Measurements from ENCODE around the gene DDX41. TPM values are rescaled to one million over a fixed set of nuclear protein-coding genes. Genes with fewer than 3 reads are reported as not detected.

The DDX41 gene
- 52.9 and 63.6 TPM in 2 replicates for total RNA-seq

DNA sequence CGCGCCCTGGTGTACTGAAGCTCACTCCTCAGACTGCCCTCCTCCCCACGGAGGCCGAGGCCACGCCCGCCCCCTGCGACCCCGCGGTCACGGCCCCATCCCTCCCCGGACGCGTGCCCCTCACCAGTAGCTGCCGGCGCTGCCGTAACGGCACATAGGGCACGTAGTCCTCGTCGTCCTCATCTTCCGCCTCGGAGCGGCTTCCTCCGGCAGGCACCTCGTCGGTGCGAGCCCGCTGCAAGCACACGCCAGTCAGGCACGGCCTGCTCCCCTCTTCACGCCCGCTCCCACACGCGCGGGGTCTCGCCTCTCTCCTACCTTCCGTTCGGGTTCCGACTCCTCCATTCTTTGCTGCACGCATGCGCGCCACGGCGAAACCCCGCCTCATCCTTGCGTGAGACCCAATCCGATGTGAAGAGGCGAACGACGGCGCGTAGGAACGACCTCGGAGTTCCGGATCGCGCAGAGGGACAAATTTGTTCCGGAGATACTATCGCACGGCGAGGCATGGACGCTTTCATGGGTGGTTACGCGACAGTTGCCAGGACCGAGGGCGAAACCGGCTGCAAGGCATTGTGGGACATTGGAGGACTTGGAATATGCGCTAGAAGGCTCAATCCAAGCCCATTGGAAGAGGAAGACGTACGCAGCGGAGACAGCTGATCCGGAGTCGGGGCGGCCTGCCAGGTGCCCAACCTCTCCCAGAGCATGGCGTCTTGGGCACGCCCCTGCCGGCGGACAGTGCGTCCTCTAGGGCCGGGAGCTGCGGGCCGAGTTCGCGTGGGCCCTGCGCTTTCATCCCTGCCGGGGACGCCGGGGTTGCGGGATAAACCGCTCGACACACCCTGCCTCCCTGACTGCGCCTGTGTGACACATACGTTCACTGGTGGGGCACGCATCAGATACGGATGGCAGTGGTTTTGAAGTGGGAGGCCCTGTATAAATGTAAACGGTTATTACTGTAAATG is at the start of gene DDX41:
Gene DDX41 (minus strand): TSS at position 361 of the 968 bp plus-strand sequence. CDS start 16 bp downstream, at position 345.

DNA sequence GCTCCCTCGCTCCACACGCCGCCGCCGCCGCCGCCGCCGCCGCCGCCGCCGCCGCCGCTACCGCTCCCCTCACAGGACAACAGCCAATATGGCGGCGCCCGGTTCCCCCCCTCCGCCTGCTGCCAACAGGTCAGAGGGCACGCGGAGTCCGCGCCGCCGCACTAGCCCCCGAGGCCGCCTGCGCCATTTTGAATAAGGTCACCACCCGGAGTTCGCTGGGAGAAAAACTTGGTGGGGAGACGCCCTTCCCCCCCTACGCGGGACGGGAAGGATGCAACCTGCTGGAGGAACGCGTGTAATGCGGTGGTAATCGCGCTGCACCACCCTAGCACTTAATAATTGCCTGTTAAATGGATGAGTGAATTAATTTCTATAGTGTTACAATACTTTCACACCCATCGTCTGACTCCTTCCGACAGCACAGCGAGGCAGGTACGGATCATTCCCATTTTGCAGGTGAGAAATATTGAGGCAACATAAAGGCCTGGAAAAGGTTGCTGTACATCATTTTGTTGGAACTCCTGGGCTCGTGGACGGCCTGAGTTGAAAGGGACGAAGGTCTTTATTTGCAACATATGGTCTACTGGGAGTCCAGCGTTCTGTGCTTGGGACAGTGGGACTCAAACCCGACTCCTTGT is 37.8 kb upstream of the DDX41 start, which contains the start of gene FAM193B:
Gene FAM193B (minus strand): TSS at position 90 of the 638 bp plus-strand sequence. CDS start 105 bp downstream, outside the sequence.

DNA sequence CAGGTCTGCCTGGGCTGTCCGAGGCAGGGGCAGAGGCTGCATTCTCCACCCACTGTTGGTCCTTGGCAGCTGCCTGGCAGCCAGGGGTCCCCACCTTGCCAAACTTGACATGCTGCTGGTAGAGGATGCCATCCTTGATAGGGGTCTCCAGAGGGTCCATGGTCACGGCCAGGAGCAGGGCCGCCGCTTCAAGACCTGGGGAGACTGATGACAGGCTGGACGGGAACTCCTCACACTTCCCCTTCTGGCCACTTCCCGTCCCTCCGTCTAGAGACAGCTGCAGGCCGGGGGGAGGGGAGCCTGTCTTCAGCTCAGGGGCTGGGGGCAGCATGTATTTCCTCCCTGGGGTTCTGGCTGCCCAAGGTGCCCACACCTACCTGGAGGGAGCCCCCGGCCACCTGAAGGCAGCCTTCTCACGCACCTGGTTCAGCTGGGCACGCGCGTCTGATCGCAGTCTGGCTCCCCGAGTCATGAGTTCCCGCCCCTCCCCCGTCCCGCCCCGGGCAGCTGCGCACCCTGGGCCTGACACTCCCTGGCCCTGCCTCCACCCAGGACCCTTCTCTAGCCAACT is 7.3 kb downstream of the DDX41 start, which contains the start of gene DOK3:
Gene DOK3 (minus strand): TSS at position 446 of the 571 bp plus-strand sequence. CDS start 286 bp downstream, at position 160.

DNA sequence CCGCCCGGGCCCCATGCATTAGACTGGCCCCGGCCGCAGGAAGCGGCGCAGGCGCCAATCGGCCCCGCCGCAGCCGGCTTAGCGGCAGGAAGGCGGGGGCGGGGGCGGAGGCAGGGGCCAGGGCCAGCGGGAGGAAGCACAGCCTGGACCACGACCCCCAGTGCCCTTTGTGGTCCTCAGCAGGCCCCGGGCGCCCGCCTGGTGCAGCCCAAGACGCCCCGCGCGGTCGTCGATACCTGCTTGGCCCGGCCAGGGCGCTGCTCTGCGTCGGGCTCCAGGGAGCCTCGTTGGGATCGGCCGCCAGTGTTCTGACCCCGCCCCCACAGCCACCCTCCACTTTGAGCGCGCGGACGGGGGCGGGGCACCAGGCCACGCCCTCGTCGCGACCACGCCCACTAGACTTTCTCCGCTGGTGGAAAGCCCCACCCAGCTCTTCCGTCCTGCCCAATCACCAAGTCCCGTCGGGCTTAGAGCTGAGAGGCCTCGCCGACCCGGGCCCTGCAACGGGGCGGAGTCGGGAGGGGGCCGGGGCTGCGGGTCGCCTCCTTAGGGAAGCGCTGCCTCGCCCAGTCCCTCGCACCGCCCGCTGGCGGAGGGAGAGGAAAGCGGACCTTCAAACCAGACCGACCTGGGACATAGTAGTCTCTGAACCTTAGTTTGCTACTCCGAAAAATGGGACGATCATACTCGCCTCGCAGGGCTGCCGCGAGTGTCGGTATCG is 19.3 kb downstream of the DDX41 start, which contains the start of gene PDLIM7:
Gene PDLIM7 (minus strand): TSS at position 313 of the 721 bp plus-strand sequence. CDS start 1,092 bp downstream, outside the sequence.

DNA sequence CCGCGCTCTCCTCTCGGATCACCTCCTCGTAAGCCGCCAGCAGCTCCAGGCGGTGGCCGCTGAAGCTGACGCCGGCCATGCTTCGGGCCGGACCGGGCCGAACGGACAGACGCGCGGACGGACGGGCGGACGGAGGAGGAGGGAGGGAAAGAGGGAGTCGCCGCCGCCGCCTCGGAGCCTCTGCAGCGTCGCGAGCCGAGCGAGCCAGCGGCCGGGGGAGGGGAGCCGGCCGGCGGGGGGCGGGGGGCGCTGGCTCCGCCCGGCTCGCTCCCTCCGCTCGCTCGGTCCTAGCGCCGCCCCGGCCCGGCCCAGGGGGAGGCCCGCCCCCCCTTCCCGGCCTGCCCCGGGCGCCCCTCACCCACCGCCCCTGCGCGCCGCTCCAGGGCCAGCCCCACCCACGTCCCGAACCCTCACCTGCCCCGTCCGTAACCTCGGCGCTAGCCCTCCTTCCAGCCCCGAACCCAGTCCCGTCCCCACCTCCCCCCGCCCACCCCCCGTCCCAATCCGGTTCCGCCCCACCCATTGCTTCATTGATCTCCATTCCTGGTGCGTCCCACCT is 43.2 kb downstream of the DDX41 start, which contains the start of gene DBN1:
Gene DBN1 (minus strand): TSS at position 192 of the 559 bp plus-strand sequence. CDS start 113 bp downstream, at position 79.

Other genes starting within 250 kb of the DDX41 start
- gene RAB24, start 213.2 kb downstream of the DDX41 start, total RNA-seq = 16.9 and 25.1 TPM in 2 replicates
- gene PRELID1, start 213.2 kb downstream of the DDX41 start, total RNA-seq = 55.8 and 65.1 TPM in 2 replicates
- 2.3 and 3.1 TPM in 2 replicates for gene MXD3, start 205.1 kb downstream of the DDX41 start, total RNA-seq
- 234 and 285 TPM in 2 replicates for gene LMAN2, start 165.3 kb downstream of the DDX41 start, total RNA-seq
- gene RGS14, start 159.0 kb downstream of the DDX41 start, total RNA-seq = 0.49 and 1.7 TPM in 2 replicates
- not detected in 2 replicates for gene SLC34A1, start 132.5 kb downstream of the DDX41 start, total RNA-seq
- not detected in 2 replicates for gene PFN3, start 116.3 kb downstream of the DDX41 start, total RNA-seq
- 0.12 TPM in 1 of 2 replicates, not detected in the other for gene F12, start 107.4 kb downstream of the DDX41 start, total RNA-seq
- gene GRK6, start 90.3 kb downstream of the DDX41 start, total RNA-seq = 17.0 and 18.3 TPM in 2 replicates
- 8.6 and 14.6 TPM in 2 replicates for gene PRR7, start 70.1 kb downstream of the DDX41 start, total RNA-seq
- gene DBN1, start 43.3 kb downstream of the DDX41 start, total RNA-seq = 130 and 152 TPM in 2 replicates
- gene PDLIM7, start 19.4 kb downstream of the DDX41 start, total RNA-seq = 258 and 260 TPM in 2 replicates
- 1.9 and 3.9 TPM in 2 replicates for gene DOK3, start 7.1 kb downstream of the DDX41 start, total RNA-seq
- gene FAM193B, start 37.6 kb upstream of the DDX41 start, total RNA-seq = 32.9 and 39.8 TPM in 2 replicates
- 133 and 136 TPM in 2 replicates for gene TMED9, start 75.2 kb upstream of the DDX41 start, total RNA-seq
- gene B4GALT7, start 83.2 kb upstream of the DDX41 start, total RNA-seq = 34.2 and 36.7 TPM in 2 replicates